Fibroblast of pulmonary artery (primary cell): ENCODE data around the gene SLC5A1.

Experiments used
- DNase-seq: peaks from one replicate; pipeline ENCODE4 v3.0.0-alpha.2; 2010; ENCODE audit warnings: low read depth
- H3K4me3 ChIP-seq: replicated peaks from 2 replicates; pipeline ENCODE4 v1.5.1; 2011; ENCODE audit warnings: low read depth, mild to moderate bottlenecking, control low read depth, low read length, moderate library complexity
- CTCF ChIP-seq: IDR thresholded peaks from 2 replicates; pipeline ENCODE4 v1.5.1; 2011; ENCODE audit warnings: mild to moderate bottlenecking, control low read depth, low read length, inconsistent platforms; ENCODE audit errors: missing control alignments

SLC5A1 gene

DNA sequence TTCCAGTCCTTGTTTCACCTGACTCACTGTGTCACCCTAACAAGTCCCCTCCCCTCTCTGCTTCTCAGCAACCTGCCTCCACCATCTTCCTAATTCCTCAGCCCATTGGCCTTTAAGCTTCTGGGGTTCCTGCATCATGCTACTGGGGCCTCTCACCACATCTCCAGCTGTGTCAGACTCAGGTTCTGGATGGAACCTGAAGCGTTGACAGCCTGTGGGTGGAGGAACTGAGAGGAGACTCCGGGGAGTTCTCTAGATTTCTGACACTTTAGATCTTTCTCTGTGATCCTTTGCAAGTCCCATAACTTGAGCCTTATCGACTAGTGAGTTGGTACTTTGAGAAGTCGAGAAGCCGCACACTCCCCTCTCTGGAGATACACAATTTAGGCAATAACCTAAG is 11.6 kb upstream of the SLC5A1 start:
- H3K4me3 ChIP-seq = no peak overlapping the region
- TF ChIP-seq CTCF = no peak
- no peak for DNase-seq

GRCh38 chr22:32034275-32034674 is 8.8 kb upstream of the SLC5A1 start:
- no peak overlapping the region for H3K4me3 ChIP-seq
- TF ChIP-seq CTCF = no peak
- DNase-seq = no peak

- DNase-seq = no peak
- no peak for TF ChIP-seq CTCF
- H3K4me3 ChIP-seq = no peak overlapping the region
Measured at GRCh38 chr22:32037236-32037635, 5.8 kb upstream of the SLC5A1 start.

GRCh38 chr22:32040324-32040904 is 2.6 kb upstream of the SLC5A1 start:
- no peak overlapping the region for H3K4me3 ChIP-seq
- no peak for DNase-seq
- no peak for TF ChIP-seq CTCF

DNA sequence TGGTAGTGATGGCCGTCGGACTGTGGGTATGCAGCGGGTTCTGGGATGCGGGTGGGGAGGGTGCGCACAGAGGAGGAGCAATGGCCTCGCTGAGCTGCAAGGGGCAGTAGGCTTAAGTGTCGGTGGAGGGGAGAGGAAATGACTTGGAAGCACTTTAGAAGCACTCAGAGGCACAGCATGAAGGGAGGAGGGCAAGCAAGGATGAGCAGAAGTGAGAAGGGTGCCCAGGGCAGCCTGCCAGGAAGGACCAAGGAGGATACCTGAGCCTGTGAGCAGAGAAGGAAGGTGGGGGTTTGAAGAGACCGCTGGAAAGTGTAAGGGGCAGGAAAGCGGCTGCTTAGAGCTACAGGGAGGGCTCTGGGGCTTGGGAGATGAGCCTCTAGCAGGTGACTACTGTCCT is 330 bp downstream of the SLC5A1 start:
- DNase-seq = no peak
- TF ChIP-seq CTCF = no peak
- H3K4me3 ChIP-seq = no peak overlapping the region

- H3K4me3 ChIP-seq = no peak overlapping the region
- no peak for DNase-seq
- TF ChIP-seq CTCF = no peak
Measured at GRCh38 chr22:32044477-32044876, 1.4 kb downstream of the SLC5A1 start.

- no peak overlapping the region for H3K4me3 ChIP-seq
- TF ChIP-seq CTCF = no peak
- DNase-seq = no peak
Measured at GRCh38 chr22:32044913-32045312, 1.9 kb downstream of the SLC5A1 start.
